Heart right ventricle (tissue), 16 donors: ENCODE measurements around the gene ZNF514. TPM values are rescaled to one million over a fixed set of nuclear protein-coding genes. Genes with fewer than 3 reads are reported as not detected.

Experiments used
- ATAC-seq, 8 donors: fragments of 200-7000 bp; cut with Tn5 transposase; one replicate each; pipeline ENCODE4 v1.9.1; 2020; ENCODE audit warnings: mild to moderate bottlenecking in 8 of 8, moderate library complexity in 8 of 8, moderate number of reproducible peaks in 1 of 8
- DNase-seq, 2 donors: peaks; one replicate each; pipeline ENCODE4 v3.0.0-alpha.2; 2020
- H3K27ac ChIP-seq, 10 donors: fragments of 200-600 bp; sonication (generic) in 2 of 10; one replicate each; pipeline versions ENCODE4 v1.5.0 to v1.8.0; 2020 to 2022; ENCODE audit warnings: mild to moderate bottlenecking in 3 of 10
- H3K27me3 ChIP-seq, 7 donors: fragments of 200-600 bp; one replicate each; pipeline ENCODE4 v1.8.0; 2021 to 2022; ENCODE audit warnings: mild to moderate bottlenecking in 2 of 7
- H3K36me3 ChIP-seq, 9 donors: fragments of 200-600 bp; sonication (generic) in 1 of 9; one replicate each; pipeline versions ENCODE4 v1.5.0 to v1.8.0; 2020 to 2022; ENCODE audit warnings: mild to moderate bottlenecking in 2 of 9
- H3K4me1 ChIP-seq, 9 donors: fragments of 200-600 bp; sonication (generic) in 1 of 9; one replicate each; pipeline versions ENCODE4 v1.5.0 to v1.8.0; 2020 to 2022; ENCODE audit warnings: mild to moderate bottlenecking in 4 of 9
- H3K4me3 ChIP-seq, 10 donors: fragments of 200-600 bp; sonication (generic) in 2 of 10; one replicate each; pipeline versions ENCODE4 v1.5.0 to v1.8.0; 2020 to 2022; ENCODE audit warnings: mild to moderate bottlenecking in 7 of 10, moderate library complexity in 2 of 10
- H3K9me3 ChIP-seq, 11 donors: fragments of 200-600 bp in 10 of 11; sonication (generic) in 2 of 11; one replicate each; pipeline versions ENCODE4 v1.5.0 to v1.8.0; 2013 to 2022; ENCODE audit warnings: mild to moderate bottlenecking in 2 of 11, control low read depth in 1 of 11, moderate library complexity in 1 of 11
- WGBS, 2 donors: extraction: QIAGEN DNeasy Blood & Tissue Kit; methylation state at CpG; one replicate each; pipeline ENCODE4 v1.1.7; 2013; ENCODE audit warnings: inconsistent platforms in 1 of 2; 5-methylcytosine and 5-hydroxymethylcytosine counted together
- intact Hi-C, 10 donors: fragments of 100-400 bp; cut with DNase I; formaldehyde crosslinking; loops; one replicate each; pipeline versions ENCODE4 v1.11.1 to v1.14.2; 2022
- long read RNA-seq, 3 donors: library from polyadenylated mRNA; unstranded; transcript quantifications; one replicate each; pipeline ENCODE4 v2.0.0, GENCODE V29; 2020 to 2021
- polyA plus RNA-seq, 2 donors: library from polyadenylated mRNA; stranded (reverse); fragments of 200-250 nt; gene quantifications; one replicate each; pipeline ENCODE4 v1.2.3, GENCODE V29; 2013
- total RNA-seq, 10 donors: library from RNA; stranded (reverse); fragmentation: NEBNext Ultra II Directional in 3 of 10; extraction: Animal tissue kit (Norgen Biotek cat#: 25700) in 3 of 10; gene quantifications; one replicate each; pipeline versions ENCODE4 v1.2.1 to v1.2.4, GENCODE V29; 2021 to 2023
- TF ChIP-seq, protein P1 (sequence below), 9 donors: fragments of 200-600 bp; sonication (generic) in 2 of 9; IDR thresholded peaks; one replicate each; pipeline versions ENCODE4 v1.5.0 to v1.8.0; 2021 to 2022; ENCODE audit warnings: antibody characterized with exemption in 9 of 9, mild to moderate bottlenecking in 5 of 9, moderate library complexity in 1 of 9
- donor health status: Arrhythmogenic right ventricular cardiomyopathy.
- donor health status: ischemic (EF 13 %, LVEDD 7.1; RV severe dilation, severe dysfunction).
- donor health status: healthy with polysubstance abuse.
- donor health status: DM: no; HTN: yes; CAD: no.
- donor health status: DM: no; HTN: no; CAD: no.
- donor health status: ischemic (EF 25% LVEDD 6.9; RV normal size, moderate dysfunction).
- donor health status: ischemic (EF 25% LVEDD 5.7; RV mildly dilated, moderate dysfunction).
- donor health status: healthy.
- donor health status: DM: yes; HTN: yes; CAD: no.
- donor health status: Ischemic cardiomyopathy.
- donor health status: ischemic (EF 35%, LVEDD 5.7; RV mildly dilated, moderate dysfunction).
- donor health status: nonischemic (EF 11% LVEDD 7.7; RV severe dilation, severe dysfunction).
- donor health status: DM: yes; HTN: yes; CAD: no.
- donor health status: PGD.
- donor health status: ischemic (EF 29% LVEDD 5.4; RV normal size, mild dysfunction).
- donor health status: nonischemic (EF 23%, LVEDD 6.1; RV moderate dilation, normal function).

The ZNF514 gene
- total RNA-seq (10 to 100 TPM in 8 of 10 donors, 1 to 10 TPM in 2; 9.9 to 17.2 (median 12.4) TPM), polyA plus RNA-seq (10 to 100 TPM in 1 of 2 donors, 1 to 10 TPM in 1; 4.9 to 16.4 TPM)
- long read RNA-seq, donor 1, partial matches to known transcripts = 0 of 6 reads
- long read RNA-seq, donor 1, other reads (novel, unspliced or antisense) = 6 of 6 reads
- long read RNA-seq, donor 2, partial matches to known transcripts = 1 of 13 reads
- long read RNA-seq, donor 2, other reads (novel, unspliced or antisense) = 8 of 13 reads
- long read RNA-seq, donor 3, partial matches to known transcripts = 2 of 13 reads
- long read RNA-seq, donor 3, other reads (novel, unspliced or antisense) = 7 of 13 reads

DNA sequence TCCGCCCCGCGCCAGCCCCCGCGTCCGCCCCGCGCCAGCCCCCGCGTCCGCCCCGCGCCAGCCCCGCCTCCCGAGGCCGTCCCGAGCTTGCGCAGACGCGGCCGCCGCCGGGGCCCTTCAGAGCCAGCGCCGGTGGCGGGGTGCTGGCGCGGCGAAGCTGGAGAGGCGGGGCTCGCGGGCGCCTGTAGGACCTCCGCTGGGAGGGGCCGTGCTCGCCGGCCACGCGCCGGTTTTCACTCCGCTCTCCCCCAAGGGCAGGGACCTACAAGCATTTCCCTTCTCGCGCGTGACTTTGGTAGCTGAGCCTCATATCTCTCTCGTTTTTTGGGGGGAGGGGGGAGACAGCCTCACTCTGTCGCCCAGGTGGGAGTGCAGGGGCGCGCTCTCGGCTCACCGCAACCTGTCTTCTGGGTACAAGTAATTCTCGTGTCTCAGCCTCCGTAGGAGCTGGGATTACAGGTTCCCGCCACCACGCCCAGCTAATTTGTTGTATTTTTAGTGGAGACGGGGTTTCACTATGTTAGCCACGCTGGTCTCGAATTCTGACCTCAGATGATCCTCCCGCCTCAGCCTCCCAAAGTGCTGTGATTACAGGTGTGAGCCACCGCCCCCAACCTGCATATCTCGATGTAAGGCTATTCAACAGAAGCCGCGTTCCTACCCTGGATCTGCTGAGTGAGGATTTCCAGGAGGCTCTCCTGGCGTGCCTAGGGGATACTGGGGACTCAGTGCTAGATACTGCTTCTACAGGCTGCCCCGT, at the start of gene ZNF514:
Gene ZNF514, minus strand, starts transcription at position 159 of the 760 bp plus-strand sequence. CDS start 6,595 bp downstream, outside the sequence.
- ATAC-seq (peak; percentile 87 to 94 (median 90)), DNase-seq (peak; percentile 64 to 84)
- no peaks in the 10 kb centered on the region for H3K27me3 ChIP-seq
- TF ChIP-seq, protein P1, sequence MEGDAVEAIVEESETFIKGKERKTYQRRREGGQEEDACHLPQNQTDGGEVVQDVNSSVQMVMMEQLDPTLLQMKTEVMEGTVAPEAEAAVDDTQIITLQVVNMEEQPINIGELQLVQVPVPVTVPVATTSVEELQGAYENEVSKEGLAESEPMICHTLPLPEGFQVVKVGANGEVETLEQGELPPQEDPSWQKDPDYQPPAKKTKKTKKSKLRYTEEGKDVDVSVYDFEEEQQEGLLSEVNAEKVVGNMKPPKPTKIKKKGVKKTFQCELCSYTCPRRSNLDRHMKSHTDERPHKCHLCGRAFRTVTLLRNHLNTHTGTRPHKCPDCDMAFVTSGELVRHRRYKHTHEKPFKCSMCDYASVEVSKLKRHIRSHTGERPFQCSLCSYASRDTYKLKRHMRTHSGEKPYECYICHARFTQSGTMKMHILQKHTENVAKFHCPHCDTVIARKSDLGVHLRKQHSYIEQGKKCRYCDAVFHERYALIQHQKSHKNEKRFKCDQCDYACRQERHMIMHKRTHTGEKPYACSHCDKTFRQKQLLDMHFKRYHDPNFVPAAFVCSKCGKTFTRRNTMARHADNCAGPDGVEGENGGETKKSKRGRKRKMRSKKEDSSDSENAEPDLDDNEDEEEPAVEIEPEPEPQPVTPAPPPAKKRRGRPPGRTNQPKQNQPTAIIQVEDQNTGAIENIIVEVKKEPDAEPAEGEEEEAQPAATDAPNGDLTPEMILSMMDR (IDR thresholded peaks at IDR 0.05) = no peak
- H3K9me3 ChIP-seq = peaks cover 0 to 15% (median 0%) of the 10 kb centered on the region in 11 donors
- intact Hi-C loops = loop anchor here in 6 of 10 donors (5.0 kb wide), 1 partner anchor 38 kb away; the partner anchor contains the start of gene MRPS5 (in 6 of the 6)
- H3K4me3 ChIP-seq = peak within 1 kb of the TSS; percentile 40 to 90 (median 73)
- 8 to 12% methylated on average over 44 to 59 of the region's 64 CpGs for whole genome bisulfite sequencing, 2 donors
- peak within 1 kb of the TSS; percentile 8 to 91 (median 82) for H3K27ac ChIP-seq
- peaks cover 0 to 33% (median 26%) of the 10 kb centered on the region in 9 donors for H3K4me1 ChIP-seq
- peaks cover 0 to 24% (median 15%) of the 10 kb centered on the region in 9 donors for H3K36me3 ChIP-seq

DNA sequence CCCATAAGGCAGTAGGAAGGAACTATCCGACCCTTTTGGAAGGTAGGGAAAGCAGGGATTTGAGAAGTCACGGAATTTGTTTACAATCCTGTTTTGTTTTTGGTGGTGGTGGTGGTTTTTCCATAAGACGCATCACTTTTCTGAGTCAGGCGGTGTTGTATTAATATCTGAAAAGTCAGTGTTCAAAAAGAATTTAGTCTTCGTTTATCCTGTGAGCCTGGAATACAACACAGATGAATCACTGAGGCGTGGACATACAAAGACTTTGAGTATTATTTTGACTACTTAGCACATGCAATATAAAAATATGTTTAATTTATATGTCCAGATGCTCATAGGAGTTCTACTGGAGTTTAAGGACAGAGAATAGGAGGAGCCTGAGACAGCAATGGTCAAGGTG, 48.5 kb upstream of the ZNF514 start:
- H3K36me3 ChIP-seq = peaks cover 0 to 44% (median 30%) of the 10 kb centered on the region in 9 donors
- peaks cover 3 to 22% (median 16%) of the 10 kb centered on the region in 9 donors for H3K4me1 ChIP-seq
- no peaks in the 10 kb centered on the region for H3K27me3 ChIP-seq
- ATAC-seq (no peak), DNase-seq (no peak)
- intact Hi-C loops = loop anchor here in 4 of 10 donors (5.0 to 10.0 kb wide), 3 partner anchors 41 to 86 kb away; partner anchors contain the start of genes MRPS5 (in 3 of the 4) and ZNF2 (in 1 of the 4)
- H3K4me3 ChIP-seq = peak overlapping the region; percentile 71 to 86 (median 80)
- H3K9me3 ChIP-seq = peaks cover 0 to 48% (median 29%) of the 10 kb centered on the region in 11 donors
- H3K27ac ChIP-seq = peak overlapping the region in 3 of 10 donors; percentile 89 to 94 (median 90)
- TF ChIP-seq, protein P1 (IDR thresholded peaks at IDR 0.05) = no peak
- WGBS, 2 donors = 72 to 74% methylated on average over 6 of the region's 6 CpGs

DNA sequence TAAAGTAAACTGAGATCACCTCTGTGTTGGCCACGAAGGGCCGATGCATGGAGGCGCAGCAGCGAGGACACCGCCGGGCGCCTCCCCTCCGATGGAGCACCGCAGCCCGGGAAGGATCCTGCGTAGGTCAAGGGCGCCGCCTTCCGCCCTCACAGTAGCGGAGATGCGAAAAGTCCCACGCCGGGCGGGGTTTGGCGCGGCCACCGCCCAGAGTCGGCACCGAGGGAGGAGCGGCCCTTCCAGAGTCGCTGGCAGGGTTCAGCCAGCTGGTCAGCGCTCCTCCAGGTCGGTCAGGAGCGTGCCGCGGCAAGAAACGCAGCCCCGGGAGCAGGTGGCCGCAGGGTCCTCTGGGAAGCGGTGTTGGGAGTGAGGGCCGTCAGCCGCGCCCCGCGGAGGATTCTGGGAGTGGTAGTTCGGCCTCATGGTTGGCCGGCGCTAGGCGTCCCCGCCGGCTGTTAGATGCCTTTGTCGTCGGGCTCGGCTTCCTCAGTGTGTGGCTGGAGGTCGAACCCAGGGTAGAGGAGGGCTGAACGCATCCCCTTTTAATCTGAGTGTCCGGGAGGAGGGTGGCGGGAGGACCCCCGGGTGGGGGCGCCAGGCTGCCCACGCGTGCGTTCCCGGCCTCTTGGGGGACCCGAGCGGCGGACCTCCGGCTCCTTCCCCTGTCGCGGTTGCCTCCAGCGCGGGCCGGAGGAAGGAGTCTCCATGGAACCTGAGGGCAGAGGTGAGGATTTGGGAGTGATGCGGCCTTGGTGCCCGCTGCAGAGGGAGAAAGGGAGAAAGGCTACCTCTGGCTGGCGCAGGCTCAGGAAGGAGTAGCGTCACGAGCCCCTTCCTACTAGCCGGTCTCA, 47.7 kb upstream of the ZNF514 start, which contains the start of gene ZNF892:
Gene ZNF892, plus strand, starts transcription at position 411 of the 851 bp plus-strand sequence. Its CDS starts 295 bp downstream, at position 706.
- intact Hi-C loops = loop anchor here in 4 of 10 donors (1.0 to 10.0 kb wide), 5 partner anchors 13 to 85 kb away; partner anchors contain the start of genes MRPS5 (in 3 of the 4) and ZNF2 (in 2 of the 4)
- DNase-seq (peak; percentile 92), ATAC-seq (peak; percentile 98 to 99 (median 99))
- 0 to 1% methylated on average over 74 of the region's 74 CpGs for WGBS, 2 donors
- H3K4me1 ChIP-seq = peaks cover 3 to 22% (median 16%) of the 10 kb centered on the region in 9 donors
- H3K9me3 ChIP-seq = peaks cover 0 to 40% (median 21%) of the 10 kb centered on the region in 11 donors
- H3K4me3 ChIP-seq = peak within 1 kb of the TSS; percentile 71 to 86 (median 80)
- peaks cover 0 to 37% (median 23%) of the 10 kb centered on the region in 9 donors for H3K36me3 ChIP-seq
- TF ChIP-seq, protein P1 (IDR thresholded peaks at IDR 0.05) = peak in 8 of 9 donors; percentile 23 to 76 (median 56)
- H3K27me3 ChIP-seq = no peaks in the 10 kb centered on the region
- peak within 1 kb of the TSS; percentile 52 to 95 (median 90) for H3K27ac ChIP-seq
